Ecto neural progenitor cell (in vitro differentiated cells): Measurements from ENCODE around the gene SLIT1.

Experiments
- DNase-seq: peaks from one replicate; pipeline ENCODE4 v3.0.0-alpha.2; 2018; ENCODE audit warnings: low spot score

SLIT1 gene

GRCh38 chr10:97062456-97062855, 123.3 kb downstream of the SLIT1 start:
- no peak for DNase-seq

- DNase-seq = no peak
Measured at GRCh38 chr10:97062046-97062445, 123.7 kb downstream of the SLIT1 start.

- no peak for DNase-seq
Measured at GRCh38 chr10:97061423-97061822, 124.3 kb downstream of the SLIT1 start.

- no peak for DNase-seq
Measured at GRCh38 chr10:97060441-97061084, 125.2 kb downstream of the SLIT1 start.

GRCh38 chr10:97059872-97060205, 125.9 kb downstream of the SLIT1 start:
- DNase-seq = no peak

- no peak for DNase-seq
Measured at GRCh38 chr10:97059006-97059871, 126.5 kb downstream of the SLIT1 start.

GRCh38 chr10:97058521-97058920, 127.2 kb downstream of the SLIT1 start:
- DNase-seq = no peak

GRCh38 chr10:97057491-97058235, 128.1 kb downstream of the SLIT1 start:
- no peak for DNase-seq

- DNase-seq = no peak
Measured at GRCh38 chr10:97056003-97056630, 129.6 kb downstream of the SLIT1 start.

- DNase-seq = no peak
Measured at GRCh38 chr10:97053276-97053675, 132.5 kb downstream of the SLIT1 start.

- no peak for DNase-seq
Measured at GRCh38 chr10:97050956-97051496, 134.7 kb downstream of the SLIT1 start.

- DNase-seq = no peak
Measured at GRCh38 chr10:97050205-97050745, 135.5 kb downstream of the SLIT1 start.

- no peak for DNase-seq
Measured at GRCh38 chr10:97049670-97050069, 136.1 kb downstream of the SLIT1 start.

GRCh38 chr10:97048649-97049427, 136.9 kb downstream of the SLIT1 start:
- DNase-seq = no peak

- DNase-seq = no peak
Measured at GRCh38 chr10:97047788-97048187, 138.0 kb downstream of the SLIT1 start.

GRCh38 chr10:97047083-97047736, 138.5 kb downstream of the SLIT1 start:
- no peak for DNase-seq

- DNase-seq = no peak
Measured at GRCh38 chr10:97046456-97047082, 139.2 kb downstream of the SLIT1 start.

GRCh38 chr10:97043563-97043855, 142.2 kb downstream of the SLIT1 start:
- no peak for DNase-seq

- DNase-seq = no peak
Measured at GRCh38 chr10:97042716-97043562, 142.8 kb downstream of the SLIT1 start.
